BJ (cell line): ENCODE measurements around the gene CAP2. TPM values are rescaled to one million over a fixed set of nuclear protein-coding genes. Genes with fewer than 3 reads are reported as not detected.

Source experiments
- CTCF ChIA-PET: fragments of 350-600 bp; formaldehyde crosslinking; extraction: SDS; loops from one replicate; lab custom pipeline; 2021; ENCODE audit warnings: antibody characterized with exemption, inconsistent platforms; lab: Yijun Ruan, JAX
- POLR2A ChIA-PET: fragments of 300-600 bp; sonication (Branson Sonifier 250); formaldehyde crosslinking; extraction: SDS; loops from one replicate; lab custom pipeline; 2021; ENCODE audit warnings: antibody characterized with exemption; lab: Charles Lee
- DNase-seq: peaks from one replicate; pipeline ENCODE4 v3.0.0-alpha.2; 2011; ENCODE audit warnings: low read depth
- H3K27me3 ChIP-seq: 2 replicates; pipeline ENCODE4 v1.6.0; 2011; ENCODE audit warnings: low read length; ENCODE audit not compliant: control insufficient read depth, insufficient read depth
- H3K36me3 ChIP-seq: 2 replicates; pipeline ENCODE4 v1.5.1; 2011; ENCODE audit warnings: low read length; ENCODE audit not compliant: control insufficient read depth, insufficient read depth
- H3K4me3 ChIP-seq: 2 replicates; pipeline ENCODE4 v1.5.1; 2011; ENCODE audit warnings: low read depth, mild to moderate bottlenecking, control low read depth, low read length
- CTCF ChIP-seq: IDR thresholded peaks from 2 replicates; pipeline ENCODE4 v1.5.1; 2011; ENCODE audit warnings: low read depth, mild to moderate bottlenecking, control low read depth, inconsistent platforms, low read length, moderate library complexity; ENCODE audit not compliant: insufficient read depth
- polyA plus RNA-seq: library from polyadenylated mRNA; depleted of rRNA; stranded (reverse); fragments of >200 nt; gene quantifications from 2 replicates; pipeline ENCODE4 v1.2.3, GENCODE V29; 2011

Gene CAP2
- polyA plus RNA-seq, 1 experiment: 84.4 TPM

GRCh38 chr6:17477356-17477755 lies 84.0 kb downstream of the CAP2 start:
- Histone ChIP-seq H3K4me3 (no peak overlapping the region), H3K36me3 (peaks cover under 1% of the 10 kb centered on the region; the same call in 1 of the 2 replicates), H3K27me3 (no peaks in the 10 kb centered on the region)
- ChIA-PET CTCF (no interaction called here), POLR2A (no interaction called here)
- no peak for TF ChIP-seq CTCF
- no peak for DNase-seq

- Histone ChIP-seq H3K4me3 (no peak overlapping the region), H3K27me3 (no peaks in the 10 kb centered on the region), H3K36me3 (peaks cover 2% of the 10 kb centered on the region; the same call in 1 of the 2 replicates)
- TF ChIP-seq CTCF: no peak
- POLR2A ChIA-PET: no interaction called here
- CTCF ChIA-PET: interaction anchor here (1.0 kb wide), 1 partner anchor 14 kb away, joined by 3 read pairs; no protein-coding TSS in a partner anchor
- no peak for DNase-seq
Observed at GRCh38 chr6:17478223-17478907, 85.0 kb downstream of the CAP2 start.

GRCh38 chr6:17478946-17479345 lies 85.6 kb downstream of the CAP2 start:
- Histone ChIP-seq H3K4me3 (no peak overlapping the region), H3K27me3 (no peaks in the 10 kb centered on the region), H3K36me3 (peaks cover 3% of the 10 kb centered on the region)
- ChIA-PET CTCF (interaction anchor here (1.0 kb wide), 1 partner anchor 15 kb away, joined by 3 read pairs; no protein-coding TSS in a partner anchor), POLR2A (no interaction called here)
- TF ChIP-seq CTCF: no peak
- no peak for DNase-seq

- H3K36me3 ChIP-seq: peaks cover 3% of the 10 kb centered on the region
- ChIA-PET CTCF (interaction anchor here (0.7 kb wide), 1 partner anchor 8 kb away, joined by 3 read pairs; no protein-coding TSS in a partner anchor), POLR2A (no interaction called here)
- no peak for TF ChIP-seq CTCF
- DNase-seq: no peak
- no peak overlapping the region for H3K4me3 ChIP-seq
- H3K27me3 ChIP-seq: no peaks in the 10 kb centered on the region
Observed at GRCh38 chr6:17480476-17480875, 87.1 kb downstream of the CAP2 start.

GRCh38 chr6:17482711-17483110 lies 89.3 kb downstream of the CAP2 start:
- Histone ChIP-seq H3K36me3 (peaks cover 3% of the 10 kb centered on the region), H3K27me3 (no peaks in the 10 kb centered on the region), H3K4me3 (no peak overlapping the region)
- DNase-seq: no peak
- ChIA-PET CTCF (no interaction called here), POLR2A (no interaction called here)
- TF ChIP-seq CTCF: no peak
